ENCODE measurements around the gene DYDC2. TPM values are rescaled to one million over a fixed set of nuclear protein-coding genes. Genes with fewer than 3 reads are reported as not detected.

Gene DYDC2
- total RNA-seq, 2 experiments from 2014 or later, result not detected

GRCh38 chr10:80405035-80405434 lies 48.5 kb downstream of the DYDC2 start:
- no peaks in the 10 kb centered on the region for H3K79me2 ChIP-seq (ENCODE audit: insufficient read depth, low read depth, low read length)
- intact Hi-C loops (cut with micrococcal nuclease; ENCODE audit: unreplicated experiment), result no loop called here
- no peaks in the 10 kb centered on the region for H3K36me3 ChIP-seq (ENCODE audit: insufficient read depth, low read length)
- no peak for DNase-seq (ENCODE audit: low spot score)
- H3K9me3 ChIP-seq (ENCODE audit: low read length), result no peaks in the 10 kb centered on the region
- TF ChIP-seq CTCF (conservative IDR thresholded peaks at IDR 0.05; ENCODE audit: low read length) (no peak), EZH2phosphoT487 (IDR thresholded peaks at IDR 0.05; ENCODE audit: borderline replicate concordance, low read depth, low read length) (no peak)
- CTCF ChIA-PET (ENCODE audit: unreplicated experiment), result no interaction called here
- no peak overlapping the region for H3K4me3 ChIP-seq (ENCODE audit: low read depth, low read length, poor library complexity, severe bottlenecking)
- BruUV-seq (replicated peaks), result no TSS peak
- no peak overlapping the region for H3K27ac ChIP-seq (ENCODE audit: low read depth, low read length, poor library complexity, severe bottlenecking)
- H3K9me2 ChIP-seq (ENCODE audit: insufficient read depth, low read length), result no peaks in the 10 kb centered on the region
- H4K20me1 ChIP-seq (ENCODE audit: insufficient read depth, low read length), result no peaks in the 10 kb centered on the region
- no peaks in the 10 kb centered on the region for H3K4me1 ChIP-seq (ENCODE audit: insufficient read depth, low read length, poor library complexity, severe bottlenecking)
- no peak overlapping the region for H2AFZ ChIP-seq (ENCODE audit: low read length)
- no peak overlapping the region for H3K4me2 ChIP-seq (ENCODE audit: low read length)
- POLR2A ChIA-PET, result interaction anchor here (0.6 kb wide), 1 partner anchor 60 kb away, joined by 3 read pairs; no protein-coding TSS in a partner anchor

GRCh38 chr10:80405626-80406025 lies 49.0 kb downstream of the DYDC2 start:
- H3K9me2 ChIP-seq (ENCODE audit: insufficient read depth, low read length), result no peaks in the 10 kb centered on the region
- H3K27ac ChIP-seq (ENCODE audit: low read depth, low read length, poor library complexity, severe bottlenecking), result no peak overlapping the region
- ChIA-PET POLR2A (interaction anchor here (0.6 to 0.8 kb wide), 2 partner anchors 16 to 60 kb away, joined by 3 read pairs; no protein-coding TSS in a partner anchor), CTCF (ENCODE audit: unreplicated experiment) (no interaction called here)
- H2AFZ ChIP-seq (ENCODE audit: low read length), result no peak overlapping the region
- intact Hi-C loops (cut with micrococcal nuclease; ENCODE audit: unreplicated experiment), result no loop called here
- no peaks in the 10 kb centered on the region for H3K36me3 ChIP-seq (ENCODE audit: insufficient read depth, low read length)
- no TSS peak for BruUV-seq (replicated peaks)
- H3K9me3 ChIP-seq (ENCODE audit: low read length), result no peaks in the 10 kb centered on the region
- no peaks in the 10 kb centered on the region for H3K4me1 ChIP-seq (ENCODE audit: insufficient read depth, low read length, poor library complexity, severe bottlenecking)
- H3K4me2 ChIP-seq (ENCODE audit: low read length), result no peak overlapping the region
- no peak overlapping the region for H3K4me3 ChIP-seq (ENCODE audit: low read depth, low read length, poor library complexity, severe bottlenecking)
- no peaks in the 10 kb centered on the region for H3K79me2 ChIP-seq (ENCODE audit: insufficient read depth, low read depth, low read length)
- no peaks in the 10 kb centered on the region for H4K20me1 ChIP-seq (ENCODE audit: insufficient read depth, low read length)
- no peak for TF ChIP-seq CTCF (conservative IDR thresholded peaks at IDR 0.05; ENCODE audit: low read length)
- TF ChIP-seq EZH2phosphoT487 (IDR thresholded peaks at IDR 0.05; ENCODE audit: borderline replicate concordance, low read depth, low read length), result no peak
- DNase-seq (ENCODE audit: low spot score), result no peak

GRCh38 chr10:80406204-80406603 lies 49.6 kb downstream of the DYDC2 start:
- no peak for TF ChIP-seq EZH2phosphoT487 (IDR thresholded peaks at IDR 0.05; ENCODE audit: borderline replicate concordance, low read depth, low read length)
- TF ChIP-seq CTCF (conservative IDR thresholded peaks at IDR 0.05; ENCODE audit: low read length), result no peak
- ChIA-PET CTCF (ENCODE audit: unreplicated experiment) (no interaction called here), POLR2A (interaction anchor here (0.8 kb wide), 1 partner anchor 16 kb away, joined by 3 read pairs; no protein-coding TSS in a partner anchor)
- Histone ChIP-seq H4K20me1 (ENCODE audit: insufficient read depth, low read length) (no peaks in the 10 kb centered on the region), H3K4me3 (ENCODE audit: low read depth, low read length, poor library complexity, severe bottlenecking) (no peak overlapping the region), H3K9me3 (ENCODE audit: low read length) (no peaks in the 10 kb centered on the region), H3K4me1 (ENCODE audit: insufficient read depth, low read length, poor library complexity, severe bottlenecking) (no peaks in the 10 kb centered on the region), H3K27ac (ENCODE audit: low read depth, low read length, poor library complexity, severe bottlenecking) (no peak overlapping the region), H3K79me2 (ENCODE audit: insufficient read depth, low read depth, low read length) (no peaks in the 10 kb centered on the region), H2AFZ (ENCODE audit: low read length) (no peak overlapping the region), H3K9me2 (ENCODE audit: insufficient read depth, low read length) (no peaks in the 10 kb centered on the region), H3K36me3 (ENCODE audit: insufficient read depth, low read length) (no peaks in the 10 kb centered on the region), H3K4me2 (ENCODE audit: low read length) (no peak overlapping the region)
- intact Hi-C loops (cut with micrococcal nuclease; ENCODE audit: unreplicated experiment), result no loop called here
- no peak for DNase-seq (ENCODE audit: low spot score)
- BruUV-seq (replicated peaks), result no TSS peak
